Kidney (tissue), 14 donors: ENCODE measurements around the gene LRRC73. TPM values are rescaled to one million over a fixed set of nuclear protein-coding genes. Genes with fewer than 3 reads are reported as not detected.

Experiments used
- DNase-seq, 5 donors: peaks; one replicate each; pipeline ENCODE4 v3.0.0-alpha.2; 2013 to 2020
- FAIRE-seq: peaks from 2 replicates; lab custom pipeline; 2012; peaks lifted over from hg19 to GRCh38; lab: Jason Lieb, UNC
- H3K27ac ChIP-seq, 2 donors: one replicate each; pipeline ENCODE4 v1.7.0; 2013; ENCODE audit warnings: low read depth in 2 of 2, low read length in 2 of 2, inconsistent platforms in 1 of 2
- H3K27me3 ChIP-seq: one replicate; pipeline ENCODE4 v1.7.1; 2013; ENCODE audit warnings: low read length, inconsistent platforms; ENCODE audit not compliant: control insufficient read depth, insufficient read depth
- H3K36me3 ChIP-seq, 3 donors: one replicate each; pipeline versions ENCODE4 v1.7.0 to v1.7.1; 2013; ENCODE audit warnings: low read length in 3 of 3, control low read depth in 1 of 3, inconsistent platforms in 1 of 3; ENCODE audit not compliant: insufficient read depth in 3 of 3, control insufficient read depth in 2 of 3
- H3K4me1 ChIP-seq, 3 donors: one replicate each; pipeline versions ENCODE4 v1.7.0 to v1.7.1; 2013; ENCODE audit warnings: low read length in 3 of 3, inconsistent platforms in 1 of 3, low read depth in 1 of 3; ENCODE audit not compliant: control insufficient read depth in 2 of 3, insufficient read depth in 2 of 3
- H3K4me3 ChIP-seq, 3 donors: one replicate each; pipeline versions ENCODE4 v1.7.0 to v1.8.1; 2013; ENCODE audit warnings: low read length in 3 of 3, control low read depth in 1 of 3, inconsistent platforms in 1 of 3
- H3K9ac ChIP-seq, 3 donors: one replicate each; pipeline versions ENCODE4 v1.7.0 to v1.7.1; 2013; ENCODE audit warnings: low read length in 3 of 3, control low read depth in 1 of 3, inconsistent platforms in 1 of 3
- H3K9me3 ChIP-seq, 3 donors: one replicate each; pipeline versions ENCODE4 v1.7.0 to v1.7.1; 2013; ENCODE audit warnings: low read length in 3 of 3, control low read depth in 1 of 3, inconsistent platforms in 1 of 3; ENCODE audit not compliant: control insufficient read depth in 2 of 3, insufficient read depth in 1 of 3
- CTCF ChIP-seq: IDR thresholded peaks from 3 replicates; pipeline ENCODE4 v1.5.1; 2012; ENCODE audit warnings: mild to moderate bottlenecking, moderate library complexity, borderline replicate concordance; ENCODE audit not compliant: insufficient read depth; ENCODE audit errors: extremely low read depth
- intact Hi-C: fragments of 100-400 bp; cut with DNase I; formaldehyde crosslinking; loops from one replicate; pipeline ENCODE4 v1.11.1; 2022
- polyA plus RNA-seq: library from polyadenylated mRNA; stranded (reverse); fragments of 350-450 nt; fragmentation: Illumina TruSeq; extraction: RNeasy Lipid Tissue Mini Kit (QIAGEN cat#74804); gene quantifications from one replicate; pipeline ENCODE4 v1.2.3, GENCODE V29; 2014; ENCODE audit warnings: low read depth, low replicate concordance; ENCODE audit not compliant: insufficient read depth
- total RNA-seq: library from RNA; stranded (reverse); fragmentation: NEBNext Ultra II Directional; extraction: Animal tissue kit (Norgen Biotek cat#: 25700); gene quantifications from one replicate; pipeline ENCODE4 v1.2.1, GENCODE V29; 2021
- donor health status: control.
- donor health status: control.
- donor health status: control.
- donor health status: control.
- donor health status: control.
- donor health status: DM: yes; HTN: yes; CAD: no.
- donor health status: Normal renal cell carcinoma (clear cell type).

The LRRC73 gene
- total and polyA plus RNA-seq, 2 donors from 2014 or later = 1.5 to 4.6 TPM

GRCh38 chr6:43476746-43477145, 33.4 kb downstream of the LRRC73 start:
- Histone ChIP-seq H3K9me3 (no peaks in the 10 kb centered on the region), H3K27me3 (no peaks in the 10 kb centered on the region), H3K9ac (peak overlapping the region; percentile 21 to 92 (median 35)), H3K4me1 (peaks cover 4 to 11% (median 6%) of the 10 kb centered on the region in 3 donors), H3K36me3 (no peaks in the 10 kb centered on the region), H3K4me3 (peak overlapping the region; percentile 59 to 78 (median 68)), H3K27ac (no peak overlapping the region)
- intact Hi-C loops = no loop called here
- no peak for TF ChIP-seq CTCF
- no peak for DNase-seq
- FAIRE-seq = no peak

- no peaks in the 10 kb centered on the region for H3K9me3 ChIP-seq
- H3K36me3 ChIP-seq = no peaks in the 10 kb centered on the region
- no peaks in the 10 kb centered on the region for H3K27me3 ChIP-seq
- H3K9ac ChIP-seq = no peak overlapping the region
- H3K4me3 ChIP-seq = no peak overlapping the region
- peaks cover 4 to 11% (median 6%) of the 10 kb centered on the region in 3 donors for H3K4me1 ChIP-seq
- no peak overlapping the region for H3K27ac ChIP-seq
- no peak for TF ChIP-seq CTCF
- DNase-seq (peak in 2 of 5 donors; percentile 18 to 45), FAIRE-seq (no peak)
- intact Hi-C loops = no loop called here
These were observed 34.6 kb downstream of the LRRC73 start for GRCh38 chr6:43475516-43475915.

GRCh38 chr6:43472515-43472914, 37.6 kb downstream of the LRRC73 start:
- H3K4me1 ChIP-seq = no peaks in the 10 kb centered on the region
- TF ChIP-seq CTCF = no peak
- no peak overlapping the region for H3K27ac ChIP-seq
- FAIRE-seq (no peak), DNase-seq (no peak)
- no peak overlapping the region for H3K4me3 ChIP-seq
- intact Hi-C loops = no loop called here
- no peaks in the 10 kb centered on the region for H3K27me3 ChIP-seq
- H3K9me3 ChIP-seq = no peaks in the 10 kb centered on the region
- no peaks in the 10 kb centered on the region for H3K36me3 ChIP-seq
- no peak overlapping the region for H3K9ac ChIP-seq

GRCh38 chr6:43471399-43471798, 38.7 kb downstream of the LRRC73 start:
- FAIRE-seq (no peak), DNase-seq (no peak)
- Histone ChIP-seq H3K36me3 (no peaks in the 10 kb centered on the region), H3K27ac (no peak overlapping the region), H3K4me3 (no peak overlapping the region), H3K9ac (no peak overlapping the region), H3K4me1 (no peaks in the 10 kb centered on the region), H3K27me3 (no peaks in the 10 kb centered on the region), H3K9me3 (no peaks in the 10 kb centered on the region)
- intact Hi-C loops = no loop called here
- TF ChIP-seq CTCF = no peak
